ENCODE measurements around the gene CSAG1. TPM values are rescaled to one million over a fixed set of nuclear protein-coding genes. Genes with fewer than 3 reads are reported as not detected.
"Not testable (repeated sequence)": the region's sequence is repeated elsewhere in the genome, so short reads cannot be mapped to it uniquely, and the experiment has no call there.

CSAG1 gene
- total RNA-seq, 1 experiment from 2014 or later = not detected

DNA sequence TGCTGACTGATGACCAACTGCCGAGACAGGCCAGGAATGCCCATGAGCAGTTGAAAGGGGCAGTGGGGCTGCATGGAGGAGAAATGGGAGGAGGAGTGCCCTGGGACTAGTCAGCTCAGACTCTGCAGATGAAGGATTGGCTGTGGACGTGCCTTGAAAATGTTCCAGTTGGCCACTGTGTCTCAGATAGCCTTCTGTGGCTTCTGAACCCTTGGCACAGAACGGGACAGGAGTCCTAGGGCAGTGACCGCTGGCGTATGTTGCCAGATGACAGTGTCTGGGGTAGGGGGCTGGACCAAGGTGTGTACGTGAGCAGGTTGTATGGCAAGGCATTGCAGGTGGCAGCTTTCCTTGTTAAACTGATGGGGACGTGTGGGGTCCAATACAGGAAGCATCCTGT, 27.0 kb downstream of the CSAG1 start:
- DNase-seq (ENCODE audit: extremely low read depth, low read depth) = not testable (repeated sequence)

DNA sequence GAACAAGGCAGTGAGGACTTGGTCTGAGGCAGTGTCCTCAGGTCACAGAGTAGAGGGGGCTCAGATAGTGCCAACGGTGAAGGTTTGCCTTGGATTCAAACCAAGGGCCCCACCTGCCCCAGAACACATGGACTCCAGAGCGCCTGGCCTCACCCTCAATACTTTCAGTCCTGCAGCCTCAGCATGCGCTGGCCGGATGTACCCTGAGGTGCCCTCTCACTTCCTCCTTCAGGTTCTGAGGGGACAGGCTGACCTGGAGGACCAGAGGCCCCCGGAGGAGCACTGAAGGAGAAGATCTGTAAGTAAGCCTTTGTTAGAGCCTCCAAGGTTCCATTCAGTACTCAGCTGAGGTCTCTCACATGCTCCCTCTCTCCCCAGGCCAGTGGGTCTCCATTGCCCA, 33.1 kb downstream of the CSAG1 start:
- not testable (repeated sequence) for DNase-seq (ENCODE audit: extremely low read depth, low read depth)

DNA sequence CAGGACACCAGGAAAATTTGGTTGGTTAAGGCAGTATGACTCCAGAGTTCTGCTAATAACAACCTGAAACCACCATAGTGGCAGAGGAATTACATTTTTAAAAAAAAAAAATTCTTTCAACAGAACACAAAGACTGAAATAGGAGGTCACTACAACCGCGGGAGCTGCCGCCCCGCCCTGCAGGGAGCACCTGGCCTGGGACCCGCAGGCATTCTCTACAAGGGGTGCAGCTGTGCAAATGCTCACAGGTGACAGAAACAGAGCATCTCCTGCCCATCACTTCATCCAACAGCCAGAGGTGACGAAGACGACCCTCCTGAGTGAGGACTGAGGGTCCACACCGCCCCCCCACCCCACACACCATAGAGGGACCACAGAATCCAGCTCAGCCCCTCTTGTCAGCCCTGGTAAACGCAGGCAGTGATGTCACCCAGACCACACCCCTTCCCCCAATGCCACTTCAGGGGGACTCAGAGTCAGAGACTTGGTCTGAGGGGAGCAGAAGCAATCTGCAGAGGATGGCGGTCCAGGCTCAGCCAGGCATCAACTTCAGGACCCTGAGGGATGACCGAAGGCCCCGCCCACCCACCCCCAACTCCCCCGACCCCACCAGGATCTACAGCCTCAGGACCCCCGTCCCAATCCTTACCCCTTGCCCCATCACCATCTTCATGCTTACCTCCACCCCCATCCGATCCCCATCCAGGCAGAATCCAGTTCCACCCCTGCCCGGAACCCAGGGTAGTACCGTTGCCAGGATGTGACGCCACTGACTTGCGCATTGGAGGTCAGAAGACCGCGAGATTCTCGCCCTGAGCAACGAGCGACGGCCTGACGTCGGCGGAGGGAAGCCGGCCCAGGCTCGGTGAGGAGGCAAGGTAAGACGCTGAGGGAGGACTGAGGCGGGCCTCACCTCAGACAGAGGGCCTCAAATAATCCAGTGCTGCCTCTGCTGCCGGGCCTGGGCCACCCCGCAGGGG, 35.3 kb downstream of the CSAG1 start, which contains the start of gene MAGEA3:
Gene MAGEA3 (plus strand): TSS at position 843 of the 980 bp plus-strand sequence. CDS start 2,039 bp downstream, outside the sequence.
- not testable (repeated sequence) for DNase-seq (ENCODE audit: extremely low read depth, low read depth)

DNA sequence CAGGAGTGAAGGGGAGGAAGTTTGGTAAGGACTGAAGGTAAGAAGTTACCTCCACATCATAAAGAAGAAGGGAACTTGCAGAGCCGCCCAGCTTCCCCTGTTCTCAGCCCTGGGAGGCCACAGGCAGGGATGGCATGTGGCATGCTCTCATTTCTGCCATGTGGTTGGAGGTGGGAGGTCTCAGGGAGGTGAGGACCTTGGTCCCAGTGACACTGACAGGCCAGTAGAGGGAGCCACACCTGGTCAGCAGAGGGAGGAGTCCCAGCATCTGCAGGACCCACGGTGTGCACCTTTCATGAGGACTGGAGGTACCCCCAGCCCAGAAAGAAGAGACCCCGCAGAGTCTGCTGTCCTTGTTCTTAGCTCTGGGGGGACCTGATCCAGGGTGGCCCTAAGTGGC, 52.5 kb downstream of the CSAG1 start:
- DNase-seq (ENCODE audit: extremely low read depth, low read depth) = not testable (repeated sequence)

Other genes with a start within 250 kb of the CSAG1 start
- 0.02 and 0.06 TPM in 2 replicates for gene GABRQ, start 95.8 kb downstream of the CSAG1 start, total RNA-seq (2014; rRNA removed; shearing (Covaris generic))
- not detected in 2 replicates for gene MAGEA3, start 34.9 kb downstream of the CSAG1 start, total RNA-seq (2014; rRNA removed; shearing (Covaris generic))
- gene CSAG2, start 24.4 kb downstream of the CSAG1 start, total RNA-seq (2014; rRNA removed; shearing (Covaris generic)) = not detected in 2 replicates
- not detected in 2 replicates for gene MAGEA2B, start 19.1 kb downstream of the CSAG1 start, total RNA-seq (2014; rRNA removed; shearing (Covaris generic))
- not detected in 2 replicates for gene MAGEA12, start within 50 bp of the CSAG1 start, total RNA-seq (2014; rRNA removed; shearing (Covaris generic))
- gene MAGEA2, start 20.1 kb upstream of the CSAG1 start, total RNA-seq (2014; rRNA removed; shearing (Covaris generic)) = not detected in 2 replicates
- gene CSAG3, start 25.5 kb upstream of the CSAG1 start, total RNA-seq (2014; rRNA removed; shearing (Covaris generic)) = not detected in 2 replicates
- not detected in 2 replicates for gene MAGEA6, start 36.0 kb upstream of the CSAG1 start, total RNA-seq (2014; rRNA removed; shearing (Covaris generic))
- gene CETN2, start 97.0 kb upstream of the CSAG1 start, total RNA-seq (2014; rRNA removed; shearing (Covaris generic)) = 31.8 and 37.7 TPM in 2 replicates
- 10.5 and 15.8 TPM in 2 replicates for gene NSDHL, start 97.3 kb upstream of the CSAG1 start, total RNA-seq (2014; rRNA removed; shearing (Covaris generic))
- gene ZNF185, start 164.3 kb upstream of the CSAG1 start, total RNA-seq (2014; rRNA removed; shearing (Covaris generic)) = 1.3 and 1.4 TPM in 2 replicates